Suprapubic skin (tissue), 4 donors: ENCODE results near the gene CTBP2. TPM values are rescaled to one million over a fixed set of nuclear protein-coding genes. Genes with fewer than 3 reads are reported as not detected.

Experiments
- DNase-seq, 2 donors: peaks; one replicate each; pipeline ENCODE4 v3.0.0-alpha.2; 2019; ENCODE audit warnings: low spot score in 2 of 2
- H3K27ac ChIP-seq: fragments of 200-600 bp; sonication (generic); one replicate; pipeline ENCODE4 v1.5.1; 2019
- H3K27me3 ChIP-seq: fragments of 200-600 bp; sonication (generic); one replicate; pipeline ENCODE4 v1.5.1; 2019
- H3K36me3 ChIP-seq: fragments of 200-600 bp; sonication (generic); one replicate; pipeline ENCODE4 v1.5.1; 2019
- H3K4me1 ChIP-seq: fragments of 200-600 bp; sonication (generic); one replicate; pipeline ENCODE4 v1.5.1; 2019
- H3K4me3 ChIP-seq: fragments of 200-600 bp; sonication (generic); one replicate; pipeline ENCODE4 v1.5.1; 2019; ENCODE audit warnings: mild to moderate bottlenecking
- H3K9me3 ChIP-seq: fragments of 200-600 bp; sonication (generic); one replicate; pipeline ENCODE4 v1.5.1; 2019
- CTCF ChIP-seq, 2 donors: fragments of 200-600 bp in 1 of 2; fragments of 450-650 bp in 1 of 2; sonication (generic) in 1 of 2; IDR thresholded peaks; one replicate each; pipeline ENCODE4 v1.5.1; 2016 to 2019; ENCODE audit warnings: antibody characterized with exemption in 2 of 2, mild to moderate bottlenecking in 1 of 2, moderate library complexity in 1 of 2
- EP300 ChIP-seq: sonication (generic); formaldehyde crosslinking; IDR thresholded peaks from one replicate; pipeline ENCODE4 v1.6.1; 2017; ENCODE audit warnings: antibody characterized with exemption
- POLR2A ChIP-seq, 2 donors: fragments of 450-650 bp; IDR thresholded peaks; one replicate each; pipeline ENCODE4 v1.6.1; 2017; ENCODE audit warnings: antibody characterized with exemption in 2 of 2, mild to moderate bottlenecking in 2 of 2, moderate library complexity in 2 of 2
- POLR2AphosphoS5 ChIP-seq, 3 donors: sonication (generic); formaldehyde crosslinking; IDR thresholded peaks; one replicate each; pipeline ENCODE4 v1.6.1; 2017; ENCODE audit warnings: antibody characterized with exemption in 3 of 3
- WGBS: methylation state at CpG from one replicate; pipeline ENCODE4 v1.1.5; 2018; 5-methylcytosine and 5-hydroxymethylcytosine counted together
- total RNA-seq, 4 donors: library from RNA; depleted of rRNA; stranded (reverse); fragments of >200 nt; gene quantifications; one replicate each; pipeline ENCODE4 v1.1.0, GENCODE V29; 2016

The CTBP2 gene
- total RNA-seq, 4 donors from 2014 or later, result 19.7 to 45.7 (median 29.4) TPM

- Histone ChIP-seq H3K36me3 (no peaks in the 10 kb centered on the region), H3K9me3 (no peaks in the 10 kb centered on the region), H3K4me1 (peaks cover 29% of the 10 kb centered on the region), H3K27ac (peak overlapping the region; percentile 79), H3K4me3 (no peak overlapping the region), H3K27me3 (no peaks in the 10 kb centered on the region)
- WGBS, result 61% methylated on average over 2 of the region's 2 CpGs
- DNase-seq, result no peak
- peak in 1 of 3 donors; percentile 40 for TF ChIP-seq POLR2AphosphoS5 (IDR thresholded peaks at IDR 0.05)
- no peak for TF ChIP-seq EP300
These were observed 215.4 kb downstream of the CTBP2 start for GRCh38 chr10:124944982-124945381.

GRCh38 chr10:124943301-124944092, 216.9 kb downstream of the CTBP2 start:
- Histone ChIP-seq H3K9me3 (no peaks in the 10 kb centered on the region), H3K4me1 (peaks cover 35% of the 10 kb centered on the region), H3K36me3 (no peaks in the 10 kb centered on the region), H3K27me3 (no peaks in the 10 kb centered on the region), H3K27ac (peak overlapping the region; percentile 79), H3K4me3 (no peak overlapping the region)
- no peak for DNase-seq
- TF ChIP-seq CTCF (IDR thresholded peaks at IDR 0.05), result no peak
- WGBS, result 78% methylated on average over 9 of the region's 9 CpGs

- peaks cover 35% of the 10 kb centered on the region for H3K4me1 ChIP-seq
- no peak overlapping the region for H3K4me3 ChIP-seq
- TF ChIP-seq CTCF (IDR thresholded peaks at IDR 0.05) (no peak), POLR2A (IDR thresholded peaks at IDR 0.05) (no peak)
- H3K27ac ChIP-seq, result peak overlapping the region; percentile 68
- H3K9me3 ChIP-seq, result no peaks in the 10 kb centered on the region
- no peak for DNase-seq
- WGBS, result 68% methylated on average over 11 of the region's 11 CpGs
- no peaks in the 10 kb centered on the region for H3K36me3 ChIP-seq
- no peaks in the 10 kb centered on the region for H3K27me3 ChIP-seq
These were observed 217.8 kb downstream of the CTBP2 start for GRCh38 chr10:124942317-124943169.

- 91% methylated on average over 4 of the region's 4 CpGs for WGBS
- Histone ChIP-seq H3K36me3 (no peaks in the 10 kb centered on the region), H3K27ac (peak within 1 kb of the TSS; percentile 68), H3K9me3 (no peaks in the 10 kb centered on the region), H3K4me3 (no peak within 1 kb of the TSS), H3K27me3 (no peaks in the 10 kb centered on the region), H3K4me1 (peaks cover 36% of the 10 kb centered on the region)
- DNase-seq, result no peak
- no peak for TF ChIP-seq POLR2A (IDR thresholded peaks at IDR 0.05)
- no peak for TF ChIP-seq CTCF (IDR thresholded peaks at IDR 0.05)
- no peak for TF ChIP-seq POLR2AphosphoS5 (IDR thresholded peaks at IDR 0.05)
- no peak for TF ChIP-seq EP300
These were observed 218.5 kb downstream of the CTBP2 start, which contains the start of gene ZRANB1 for GRCh38 chr10:124941823-124942222. Gene ZRANB1 (plus strand): TSS chr10:124942123. CDS start chr10:124942494, 371 bp downstream.

GRCh38 chr10:124939290-124939689, 221.1 kb downstream of the CTBP2 start:
- peaks cover 31% of the 10 kb centered on the region for H3K4me1 ChIP-seq
- DNase-seq, result no peak
- H3K36me3 ChIP-seq, result no peaks in the 10 kb centered on the region
- no peak for TF ChIP-seq POLR2A (IDR thresholded peaks at IDR 0.05)
- no peak for TF ChIP-seq POLR2AphosphoS5 (IDR thresholded peaks at IDR 0.05)
- no peak for TF ChIP-seq CTCF (IDR thresholded peaks at IDR 0.05)
- TF ChIP-seq EP300, result no peak
- no peak overlapping the region for H3K4me3 ChIP-seq
- no peaks in the 10 kb centered on the region for H3K27me3 ChIP-seq
- no peaks in the 10 kb centered on the region for H3K9me3 ChIP-seq
- H3K27ac ChIP-seq, result no peak overlapping the region
- WGBS, result 96% methylated on average over 1 of the region's 1 CpG
